ENCODE results near the gene NLGN1. TPM values are rescaled to one million over a fixed set of nuclear protein-coding genes. Genes with fewer than 3 reads are reported as not detected.
"Not testable (repeated sequence)": the region's sequence is repeated elsewhere in the genome, so short reads cannot be mapped to it uniquely, and the experiment has no call there.

Gene NLGN1
- total RNA-seq, 2 experiments from 2014 or later, result not detected

DNA sequence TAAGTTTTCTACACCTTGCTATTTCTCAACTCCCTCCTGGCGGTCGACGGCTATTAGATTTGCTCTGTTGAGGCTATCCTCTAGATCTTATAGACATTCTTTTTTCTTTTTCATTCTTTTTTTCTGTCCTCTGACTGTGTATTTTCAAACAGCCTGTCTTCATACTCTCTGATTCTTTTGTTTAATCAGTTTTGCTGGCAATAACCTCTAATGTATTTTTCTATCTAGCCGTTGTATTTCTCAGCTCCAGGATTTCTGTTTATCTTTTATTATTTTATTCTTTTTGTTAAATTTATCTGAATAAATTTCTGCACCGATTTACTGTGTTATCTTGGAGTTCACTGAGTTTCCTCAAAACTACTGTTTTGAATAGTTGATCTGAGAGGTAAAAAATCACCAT, 31.5 kb downstream of the NLGN1 start:
- POLR2A ChIA-PET, result no interaction called here
- CTCF ChIA-PET, result no interaction called here

DNA sequence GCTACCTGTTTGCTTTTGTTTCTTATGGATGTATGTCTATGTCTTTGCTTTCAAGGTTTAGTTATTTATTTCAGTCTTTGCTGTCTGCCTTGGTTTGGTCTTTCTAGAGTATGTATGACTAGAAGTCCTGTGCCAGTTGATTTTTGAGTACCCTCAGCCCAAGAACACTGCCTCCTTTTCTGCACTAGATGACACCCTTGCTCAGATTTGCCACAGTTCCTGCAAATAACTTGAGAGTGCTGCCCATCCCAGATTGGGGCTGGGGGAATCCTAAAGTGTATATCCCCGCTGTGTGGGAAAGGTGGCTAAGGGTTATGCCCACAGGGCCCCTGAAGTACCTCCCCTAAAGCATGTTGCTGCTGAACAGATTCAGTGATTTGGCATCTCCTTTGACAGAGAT, 32.0 kb downstream of the NLGN1 start:
- POLR2A ChIA-PET, result interaction anchor here (0.6 kb wide), 1 partner anchor 34 kb away, joined by 3 read pairs; no protein-coding TSS in a partner anchor
- CTCF ChIA-PET, result no interaction called here

DNA sequence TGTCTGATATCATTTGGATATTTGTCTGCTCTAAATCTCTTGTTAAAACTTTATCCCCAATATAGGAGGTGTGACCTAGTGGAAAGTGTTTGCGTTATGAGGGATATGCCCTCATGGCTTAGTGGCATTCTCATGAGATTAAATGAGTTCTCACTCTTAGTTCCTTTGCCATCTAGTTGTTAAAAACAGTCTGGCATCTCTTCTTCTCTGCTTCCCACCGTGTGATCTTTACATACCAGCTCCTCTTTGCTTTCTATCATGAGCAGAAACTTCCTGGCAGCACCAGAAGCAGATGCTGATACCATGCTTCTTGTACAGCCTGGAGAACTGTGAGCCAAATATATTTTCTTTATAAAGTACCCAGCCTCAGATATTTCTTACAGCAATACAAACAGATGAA, 33.0 kb downstream of the NLGN1 start:
- ChIA-PET POLR2A (no interaction called here), CTCF (no interaction called here)

DNA sequence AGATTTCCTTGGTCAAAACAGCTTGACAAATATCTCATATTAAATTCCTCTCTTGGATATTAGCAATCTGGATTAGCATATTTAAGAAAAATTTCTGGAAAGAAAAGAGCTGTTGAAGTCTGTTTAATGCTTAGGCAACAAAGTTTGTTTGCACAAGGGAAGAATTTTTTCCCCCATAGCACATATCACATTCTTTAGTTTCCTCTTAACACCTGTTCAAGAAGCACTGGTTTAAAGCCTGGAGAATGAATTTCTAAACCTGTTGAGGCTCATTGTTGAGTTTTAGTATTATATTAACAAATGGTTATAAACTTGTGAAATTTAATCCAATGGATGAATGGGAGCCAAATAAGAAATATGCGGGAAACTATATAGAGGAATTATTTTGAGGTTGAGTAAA, 41.5 kb downstream of the NLGN1 start:
- ChIA-PET POLR2A (no interaction called here), CTCF (no interaction called here)

DNA sequence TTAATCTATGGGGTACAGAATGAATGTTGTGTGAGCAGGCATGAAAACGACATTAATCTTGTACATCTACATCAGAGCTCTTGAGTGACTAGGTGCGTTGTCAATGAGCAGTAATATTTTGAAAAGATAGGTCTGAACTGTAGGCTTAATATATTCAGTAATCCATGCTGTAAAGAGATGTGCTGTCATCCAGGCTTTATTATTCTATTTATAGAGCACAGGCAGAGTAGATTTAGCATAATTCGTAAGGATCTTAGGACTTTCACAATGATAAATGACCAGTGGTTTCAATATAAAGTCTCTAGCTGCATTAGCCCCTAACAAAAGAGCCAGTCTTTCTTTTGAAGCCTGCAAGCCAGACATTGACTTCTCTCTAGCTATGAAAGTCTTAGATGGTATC, 43.0 kb downstream of the NLGN1 start:
- ChIA-PET CTCF (no interaction called here), POLR2A (no interaction called here)

DNA sequence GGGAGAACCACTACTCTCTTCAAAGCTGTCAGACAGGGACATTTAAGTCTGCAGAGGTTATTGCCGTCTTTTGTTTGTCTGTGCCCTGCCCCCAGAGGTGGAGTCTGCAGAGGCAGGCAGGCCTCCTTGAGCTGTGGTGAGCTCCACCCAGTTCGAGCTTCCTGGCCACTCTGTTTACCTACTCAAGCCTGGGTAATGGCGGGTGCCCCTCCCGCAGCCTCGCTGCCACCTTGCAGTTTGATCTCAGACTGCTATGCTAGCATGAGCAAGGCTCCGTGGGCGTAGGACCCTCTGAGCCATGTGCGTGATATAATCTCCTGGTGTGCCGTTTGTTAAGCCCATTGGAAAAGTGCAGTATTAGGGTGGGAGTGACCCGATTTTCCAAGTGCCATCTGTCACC, 54.0 kb downstream of the NLGN1 start:
- CTCF ChIA-PET, POLR2A ChIA-PET: not testable (repeated sequence)

DNA sequence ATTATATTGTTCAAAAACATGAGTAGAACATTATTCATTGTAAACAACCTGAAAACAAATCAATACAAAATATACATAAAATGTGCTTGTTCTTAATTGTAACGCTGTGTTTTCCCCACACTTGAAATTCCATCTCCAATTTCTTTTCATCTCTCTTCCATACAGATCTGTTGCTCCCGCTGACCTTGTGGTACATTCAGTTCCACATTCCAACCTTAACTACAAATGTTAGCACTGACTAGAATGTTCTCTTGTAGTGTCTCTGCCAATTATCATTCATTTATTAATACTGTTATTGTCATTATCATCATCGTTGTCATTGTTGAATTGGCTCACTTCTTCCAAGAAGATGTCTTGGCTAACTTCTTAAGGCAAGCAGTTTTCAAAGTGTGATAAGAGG, 65.7 kb downstream of the NLGN1 start:
- CTCF ChIA-PET, result no interaction called here
- POLR2A ChIA-PET, result interaction anchor here (0.7 kb wide), 1 partner anchor 33 kb away, joined by 3 read pairs; no protein-coding TSS in a partner anchor

DNA sequence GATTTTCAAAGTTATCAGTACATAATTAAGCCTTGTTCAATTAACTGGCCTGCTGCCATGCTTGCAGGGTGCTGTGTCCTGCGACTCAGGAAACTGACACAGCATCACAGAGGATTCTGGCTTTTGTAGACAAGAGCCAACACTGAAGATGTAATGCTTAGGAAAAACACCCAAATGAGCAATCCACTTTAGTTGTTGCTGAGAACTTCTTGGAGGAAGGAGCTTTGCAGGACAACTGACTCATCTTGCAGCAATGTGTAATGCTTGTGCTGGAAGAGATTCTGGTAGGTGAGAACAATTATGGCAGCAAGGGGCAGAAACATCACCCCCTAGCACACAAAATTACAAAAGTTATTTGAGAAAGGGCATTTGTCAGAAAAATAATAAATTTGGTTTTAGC, 67.6 kb downstream of the NLGN1 start:
- ChIA-PET CTCF (interaction anchor here (0.6 kb wide), 1 partner anchor 47 kb away, joined by 3 read pairs; no protein-coding TSS in a partner anchor), POLR2A (no interaction called here)

DNA sequence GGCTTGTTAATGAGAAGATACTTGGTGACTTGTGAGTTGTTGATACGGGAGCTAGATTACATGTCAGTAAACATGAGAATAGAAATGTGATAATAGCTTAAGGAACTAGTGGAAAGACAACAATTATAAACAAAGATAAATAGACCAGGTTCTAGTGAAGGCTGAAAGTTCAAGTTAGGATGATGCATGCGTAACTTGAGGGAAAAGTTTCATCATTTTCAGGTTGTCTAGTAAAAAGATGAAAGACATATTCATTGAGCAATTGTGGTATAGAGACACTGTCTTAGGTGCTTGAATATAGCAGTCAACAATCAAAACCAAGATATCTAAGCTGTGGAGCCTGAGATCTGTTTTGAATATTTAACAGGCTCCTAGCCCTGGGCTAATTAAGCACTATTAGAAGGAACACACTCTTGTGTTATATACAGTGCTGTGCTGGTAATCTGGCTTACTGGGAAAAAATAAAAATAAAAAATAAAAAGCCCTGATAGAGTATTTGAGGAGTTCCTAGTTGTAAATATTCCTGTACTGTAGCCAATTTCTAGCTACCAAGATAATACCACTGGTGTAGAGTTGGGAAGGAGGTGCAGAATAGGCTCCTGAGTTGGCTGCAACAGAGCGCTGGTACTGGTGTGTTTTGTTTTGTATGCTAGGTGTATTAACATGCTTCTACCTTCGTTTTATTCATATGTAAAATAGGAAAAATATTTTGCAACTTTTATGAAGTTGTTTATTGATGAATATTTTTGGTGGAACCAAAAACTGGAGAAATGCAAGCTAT, 68.5 kb downstream of the NLGN1 start:
- POLR2A ChIA-PET, result no interaction called here
- CTCF ChIA-PET, result interaction anchor here (0.6 kb wide), 1 partner anchor 47 kb away, joined by 3 read pairs; no protein-coding TSS in a partner anchor

DNA sequence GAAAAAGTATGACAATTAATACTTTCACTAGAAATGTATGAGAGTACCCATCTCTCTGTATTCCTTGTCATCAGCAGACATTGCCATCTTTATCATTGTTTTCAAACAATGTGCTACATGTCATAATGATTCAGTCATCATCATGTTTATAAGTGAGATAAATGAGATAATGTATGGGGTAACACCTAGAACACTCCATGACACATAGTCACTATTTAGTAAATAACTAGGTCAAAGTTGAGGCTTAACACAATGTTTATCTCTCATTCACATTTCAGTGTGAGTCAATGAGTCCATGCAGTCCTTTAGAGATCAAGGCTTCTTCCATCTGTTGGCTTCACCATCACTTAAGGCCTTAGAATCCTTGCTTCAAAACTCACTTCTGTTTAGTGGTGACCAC, 70.0 kb downstream of the NLGN1 start:
- ChIA-PET POLR2A (no interaction called here), CTCF (no interaction called here)

DNA sequence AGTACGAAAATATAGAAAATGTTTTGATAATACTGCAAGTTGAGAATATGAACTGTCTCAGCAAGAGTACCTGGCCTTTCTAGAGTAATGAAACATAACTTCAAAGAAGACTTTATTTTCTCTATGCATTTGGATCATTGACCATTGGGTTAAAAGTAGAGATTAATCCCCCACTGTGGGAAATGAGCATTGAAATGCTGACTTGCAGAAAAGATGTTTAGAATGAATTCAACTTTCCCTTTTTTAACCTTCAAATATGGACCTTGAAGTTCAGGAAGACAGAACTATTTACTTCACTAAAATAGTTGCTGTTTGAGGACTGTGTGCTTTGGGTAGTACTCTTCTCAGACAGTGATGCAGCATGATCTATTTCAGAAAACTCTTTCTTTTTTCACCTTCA, 75.7 kb downstream of the NLGN1 start:
- ChIA-PET CTCF (no interaction called here), POLR2A (no interaction called here)

DNA sequence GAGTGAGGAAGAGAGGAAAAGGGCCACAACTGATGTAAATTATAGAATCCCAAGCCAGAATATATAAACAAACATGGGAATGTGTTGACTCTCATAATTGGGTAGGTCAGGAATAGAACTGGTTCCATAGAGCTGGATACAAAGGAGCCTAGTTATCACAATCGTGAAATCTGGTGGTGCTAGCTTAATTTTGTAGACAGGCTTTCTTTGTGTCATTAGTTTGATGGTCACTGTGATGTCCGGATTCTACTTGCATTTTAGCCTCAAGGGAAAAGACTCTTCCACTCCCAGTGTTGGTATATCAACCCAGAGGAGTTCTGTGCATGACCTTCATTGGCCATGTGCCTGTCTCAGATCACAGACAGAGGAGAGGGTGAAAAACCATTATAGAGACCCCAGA, 81.8 kb downstream of the NLGN1 start:
- ChIA-PET CTCF (no interaction called here), POLR2A (no interaction called here)

DNA sequence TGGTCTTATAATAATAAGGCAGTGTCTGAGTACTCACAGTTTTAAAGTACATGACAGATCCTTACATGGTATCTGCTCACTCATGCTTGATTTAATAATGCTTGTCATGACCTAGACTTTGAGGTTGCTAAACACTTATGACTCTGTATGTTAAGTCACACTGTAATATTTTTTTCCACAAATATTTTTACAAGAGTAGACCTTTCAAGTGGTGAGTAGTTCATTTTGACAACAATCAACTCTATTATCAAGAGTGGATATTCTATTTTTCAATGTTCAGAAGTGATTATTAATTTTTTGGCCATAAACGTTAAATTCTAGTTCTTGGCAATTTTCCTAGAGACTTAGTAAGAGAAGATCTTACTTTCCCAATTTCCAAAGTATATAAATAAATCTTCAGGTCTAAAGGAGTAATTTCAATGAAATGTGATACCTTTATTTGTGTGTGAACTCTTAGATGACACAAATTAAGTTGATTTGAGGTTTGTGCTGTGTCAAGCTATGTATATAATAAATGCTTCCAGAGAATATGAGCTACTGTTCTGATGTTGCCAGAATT, 104.5 kb downstream of the NLGN1 start:
- ChIA-PET CTCF (no interaction called here), POLR2A (no interaction called here)

DNA sequence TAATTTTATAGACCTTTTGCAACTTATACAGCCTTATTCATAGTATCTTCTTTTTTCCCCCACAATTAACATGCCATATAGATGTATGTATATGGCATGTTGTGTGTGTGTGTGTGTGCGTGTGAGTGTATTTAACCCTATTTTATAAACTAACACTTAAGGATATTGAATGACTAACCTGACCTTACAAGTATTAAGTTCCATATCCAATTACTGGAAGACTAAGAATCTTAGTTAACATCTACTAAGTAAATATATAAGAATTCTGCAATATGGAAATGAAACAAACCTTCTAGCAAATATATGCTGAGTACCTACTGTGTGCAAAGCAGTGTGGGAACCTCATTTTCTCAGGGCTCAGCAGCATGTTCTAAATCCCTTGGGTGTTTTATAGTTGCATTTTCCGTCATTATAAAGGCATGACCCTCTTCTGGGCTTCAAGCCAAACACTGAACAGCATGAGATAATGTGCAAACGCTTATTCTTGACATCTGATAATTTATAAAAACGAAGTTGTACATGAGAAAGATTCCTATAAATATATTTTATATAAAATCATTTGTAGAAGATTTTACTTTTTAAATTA, 105.5 kb downstream of the NLGN1 start:
- POLR2A ChIA-PET, result no interaction called here
- CTCF ChIA-PET, result no interaction called here

DNA sequence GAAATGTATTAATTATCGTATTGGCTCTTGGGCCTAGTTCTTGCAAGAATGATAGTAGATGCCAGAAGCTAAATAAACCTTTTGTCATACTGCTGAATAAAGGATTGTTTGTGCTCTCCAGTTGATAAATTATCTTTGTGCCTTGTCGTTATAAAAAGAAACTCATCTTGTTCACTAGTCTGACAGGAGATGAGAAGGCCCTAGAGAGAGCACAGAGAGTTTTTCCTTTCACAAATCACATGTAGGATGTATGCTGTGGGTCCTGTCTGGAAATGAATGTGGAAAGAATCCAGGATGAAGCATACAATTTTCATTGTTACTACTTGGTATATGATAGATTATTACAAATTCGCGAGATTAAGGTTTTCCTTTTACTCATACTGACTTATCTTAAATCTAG, 113.0 kb downstream of the NLGN1 start:
- POLR2A ChIA-PET, result no interaction called here
- CTCF ChIA-PET, result no interaction called here

DNA sequence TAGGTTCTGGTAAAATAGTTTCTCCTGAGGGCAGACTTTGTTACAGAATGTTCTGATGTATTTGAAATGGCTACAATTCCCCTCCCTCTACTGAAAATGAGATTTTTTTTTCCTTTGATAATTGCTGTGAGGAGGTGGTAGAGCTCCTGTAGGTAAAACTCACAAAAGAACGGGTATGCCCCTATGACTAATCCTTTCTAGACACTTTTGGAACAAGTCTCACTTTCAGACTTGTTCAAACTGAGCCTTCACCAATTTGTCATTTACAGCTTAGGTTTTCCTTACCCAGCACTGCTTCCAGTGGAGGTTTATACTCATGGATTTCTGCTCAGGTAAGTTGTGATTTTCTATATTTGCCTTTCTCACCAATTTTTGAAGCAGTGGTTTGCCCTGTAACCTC, 115.6 kb downstream of the NLGN1 start:
- POLR2A ChIA-PET, result no interaction called here
- CTCF ChIA-PET, result no interaction called here

DNA sequence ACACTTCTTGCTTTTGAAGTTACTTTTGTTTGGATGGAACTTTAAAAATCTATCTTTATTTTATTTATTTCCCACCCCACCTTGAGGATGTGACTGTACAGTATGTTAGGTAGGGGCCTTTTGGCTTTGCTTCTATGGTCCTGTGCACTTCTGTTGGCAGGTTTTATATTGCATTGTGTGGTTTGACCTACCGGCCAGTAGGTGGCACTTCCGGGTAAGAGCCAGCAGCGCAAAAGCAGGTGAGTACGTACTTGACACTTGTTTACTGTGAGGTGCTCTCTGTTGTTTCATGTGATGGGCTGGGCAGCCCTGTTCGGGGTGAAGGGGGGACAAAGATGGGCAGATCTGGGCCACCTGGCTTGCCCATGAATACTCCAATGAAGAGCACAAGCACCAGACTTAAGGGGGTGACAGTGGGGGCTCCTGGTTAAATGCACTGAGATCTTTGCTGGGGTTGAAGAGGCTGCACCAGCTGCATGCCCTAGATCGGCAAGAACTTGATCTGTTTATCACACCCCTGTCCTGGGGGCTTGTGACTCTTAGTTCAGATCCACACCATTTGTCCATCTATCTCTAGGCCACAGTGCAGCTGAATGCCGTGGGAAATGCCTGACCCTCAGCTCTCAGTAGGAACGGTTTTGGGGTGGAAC, 131.6 kb downstream of the NLGN1 start:
- CTCF ChIA-PET, result no interaction called here

DNA sequence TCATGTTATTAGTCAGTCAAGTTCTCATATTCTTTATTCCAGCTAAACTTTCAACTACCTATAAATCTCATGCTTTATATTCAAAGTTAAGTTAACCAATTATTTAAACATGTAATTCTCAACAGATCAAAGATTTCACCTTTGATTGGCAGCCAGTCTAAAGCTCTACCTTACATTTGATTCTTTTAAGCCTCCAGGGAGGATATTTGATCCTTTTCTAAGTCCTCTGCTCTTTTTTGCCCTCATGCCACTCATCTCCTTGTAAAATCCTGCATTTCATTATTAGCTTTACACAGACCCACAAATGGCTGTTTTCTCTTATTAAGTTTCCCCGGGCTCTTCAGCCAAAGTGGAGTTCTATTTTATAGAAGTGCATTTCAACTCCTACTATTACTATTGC, 134.1 kb downstream of the NLGN1 start:
- CTCF ChIA-PET, result no interaction called here
- POLR2A ChIA-PET, result no interaction called here

More for the DNA sequence above, 131.6 kb downstream of the NLGN1 start:
- POLR2A ChIA-PET, result no interaction called here

DNA sequence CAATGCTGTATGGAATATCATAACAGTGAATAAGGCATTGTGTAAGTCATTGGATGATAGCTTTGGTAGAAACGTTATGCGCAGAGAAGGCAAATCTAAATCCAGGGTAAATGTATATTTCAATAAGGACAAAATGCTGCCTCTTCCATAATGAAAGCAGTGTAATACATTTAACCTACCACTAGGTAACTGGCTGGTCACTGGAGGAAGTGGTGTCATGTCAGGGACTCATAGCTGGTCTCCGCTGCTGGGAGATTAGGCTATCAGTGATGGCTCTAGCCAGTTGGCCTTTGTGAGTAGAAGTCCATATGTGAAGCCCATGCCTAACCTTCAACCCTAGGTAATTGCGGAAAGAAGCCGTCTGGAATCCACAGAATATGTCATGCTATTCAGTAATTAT, 140.9 kb downstream of the NLGN1 start:
- CTCF ChIA-PET, result no interaction called here

DNA sequence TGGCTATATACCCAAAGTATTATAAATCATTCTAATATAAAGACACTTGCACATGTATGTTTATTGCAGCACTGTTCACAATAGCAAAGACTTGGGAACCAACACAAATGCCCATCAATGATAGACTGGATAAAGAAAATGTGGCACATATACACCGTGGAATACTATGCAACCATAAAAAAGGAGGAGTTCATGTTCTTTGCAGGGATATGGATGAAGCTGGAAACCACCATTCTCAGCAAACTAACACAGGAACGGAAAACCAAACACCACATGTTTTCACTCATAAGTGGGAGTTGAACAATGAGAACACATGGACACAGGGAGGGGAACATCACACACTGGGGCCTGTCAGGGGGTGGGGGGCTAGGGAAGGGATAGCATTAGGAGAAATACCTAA, 148.0 kb downstream of the NLGN1 start:
- CTCF ChIA-PET, POLR2A ChIA-PET: not testable (repeated sequence)

More for the DNA sequence above, 140.9 kb downstream of the NLGN1 start:
- POLR2A ChIA-PET, result no interaction called here

DNA sequence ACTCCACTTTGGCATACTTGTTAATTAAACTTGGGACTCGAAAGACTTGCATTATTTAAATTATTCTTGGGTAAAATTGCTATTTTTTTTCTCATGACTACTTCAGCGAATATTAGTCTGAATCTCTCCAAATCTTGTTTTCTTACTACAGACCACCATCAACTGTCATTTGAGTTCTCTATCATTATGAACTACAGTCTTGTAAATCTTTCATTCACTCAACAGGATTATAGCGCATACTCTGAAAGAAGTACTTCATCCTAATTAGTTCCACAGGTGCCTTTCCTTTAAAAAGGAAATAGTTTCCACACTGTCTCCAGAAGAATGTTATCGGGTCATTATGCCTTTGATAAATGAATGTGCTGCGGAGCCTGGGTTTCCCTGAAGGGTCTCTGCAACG, 149.5 kb downstream of the NLGN1 start:
- POLR2A ChIA-PET, result no interaction called here
- CTCF ChIA-PET, result no interaction called here

Measured in activated CD8-positive, alpha-beta memory T cell treated with anti-CD3 and anti-CD28 coated beads for 36 hours (primary cell).